Measurements from ENCODE around the gene ZNF148.

DNA sequence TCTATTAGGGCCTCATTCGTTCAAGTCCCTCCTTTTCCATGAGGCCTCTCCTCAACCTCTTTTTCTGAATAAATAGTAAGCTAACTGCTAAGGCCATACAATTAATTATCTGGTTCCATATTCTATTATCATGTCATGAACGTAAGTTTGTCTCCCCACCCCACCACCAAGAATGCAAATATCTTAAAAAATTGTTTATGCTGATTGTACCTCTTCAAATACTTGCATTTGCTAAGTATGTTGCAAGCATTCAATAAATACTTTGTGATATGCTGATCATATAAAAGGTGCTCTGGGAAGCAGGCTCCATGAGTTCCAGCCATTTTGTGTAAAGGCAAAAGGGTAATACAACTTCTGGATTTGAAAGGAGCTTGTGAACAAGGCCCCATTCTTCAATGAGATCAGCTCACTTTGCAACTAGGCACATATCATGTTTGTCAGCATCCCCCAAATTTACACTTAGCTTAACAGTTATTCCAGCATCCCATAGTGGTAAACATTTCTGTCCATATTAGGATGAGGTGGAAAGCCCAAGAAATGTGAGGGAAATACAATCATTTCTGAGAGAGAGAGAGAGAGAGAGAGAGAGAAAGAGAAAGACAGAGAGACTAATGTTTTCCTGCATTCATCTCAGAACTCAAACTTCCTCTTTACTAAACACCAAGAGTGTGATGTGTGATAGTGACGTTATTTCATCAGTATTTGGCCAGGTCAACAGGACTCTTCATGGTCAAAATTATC lies 195.8 kb downstream of the ZNF148 start:
- no peak for TF ChIP-seq EZH2 (IDR thresholded peaks at IDR 0.05; ENCODE audit: borderline replicate concordance, low read depth, low read length, poor library complexity, severe bottlenecking)
- TF ChIP-seq, protein P1, sequence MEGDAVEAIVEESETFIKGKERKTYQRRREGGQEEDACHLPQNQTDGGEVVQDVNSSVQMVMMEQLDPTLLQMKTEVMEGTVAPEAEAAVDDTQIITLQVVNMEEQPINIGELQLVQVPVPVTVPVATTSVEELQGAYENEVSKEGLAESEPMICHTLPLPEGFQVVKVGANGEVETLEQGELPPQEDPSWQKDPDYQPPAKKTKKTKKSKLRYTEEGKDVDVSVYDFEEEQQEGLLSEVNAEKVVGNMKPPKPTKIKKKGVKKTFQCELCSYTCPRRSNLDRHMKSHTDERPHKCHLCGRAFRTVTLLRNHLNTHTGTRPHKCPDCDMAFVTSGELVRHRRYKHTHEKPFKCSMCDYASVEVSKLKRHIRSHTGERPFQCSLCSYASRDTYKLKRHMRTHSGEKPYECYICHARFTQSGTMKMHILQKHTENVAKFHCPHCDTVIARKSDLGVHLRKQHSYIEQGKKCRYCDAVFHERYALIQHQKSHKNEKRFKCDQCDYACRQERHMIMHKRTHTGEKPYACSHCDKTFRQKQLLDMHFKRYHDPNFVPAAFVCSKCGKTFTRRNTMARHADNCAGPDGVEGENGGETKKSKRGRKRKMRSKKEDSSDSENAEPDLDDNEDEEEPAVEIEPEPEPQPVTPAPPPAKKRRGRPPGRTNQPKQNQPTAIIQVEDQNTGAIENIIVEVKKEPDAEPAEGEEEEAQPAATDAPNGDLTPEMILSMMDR (conservative IDR thresholded peaks at IDR 0.05; ENCODE audit: low read depth, low read length): no peak
